GM18511 (cell line): ENCODE data around the gene SKAP1.
A peak's percentile ranks its signal among the peaks of the same experiment; 100 is the strongest.

Source experiments
- ATAC-seq: cut with Tn5 transposase; IDR thresholded peaks from one replicate; pipeline ENCODE4 v1.9.1; 2021; ENCODE audit warnings: mild to moderate bottlenecking, moderate library complexity; ENCODE audit not compliant: unreplicated experiment

SKAP1 gene

GRCh38 chr17:48125829-48126531 lies 304.0 kb downstream of the SKAP1 start:
- no peak for ATAC-seq

- ATAC-seq: no peak
Measured at GRCh38 chr17:48123776-48124388, 306.1 kb downstream of the SKAP1 start.

GRCh38 chr17:48123111-48123510 lies 306.9 kb downstream of the SKAP1 start:
- no peak for ATAC-seq

- ATAC-seq: no peak
Measured at GRCh38 chr17:48122665-48123045, 307.4 kb downstream of the SKAP1 start.

- no peak for ATAC-seq
Measured at GRCh38 chr17:48121923-48122664, 307.9 kb downstream of the SKAP1 start.

GRCh38 chr17:48113201-48113676 lies 316.8 kb downstream of the SKAP1 start:
- peak; percentile 65 for ATAC-seq

GRCh38 chr17:48111937-48112241 lies 318.1 kb downstream of the SKAP1 start:
- ATAC-seq: no peak

- ATAC-seq: no peak
Measured at GRCh38 chr17:48110761-48111160, 319.3 kb downstream of the SKAP1 start.

GRCh38 chr17:48107137-48108055 lies 322.6 kb downstream of the SKAP1 start, which contains the start of gene SNX11:
SNX11 (plus strand) TSS chr17:48107766; CDS start chr17:48112044, 4,278 bp downstream.
- peak; percentile 85 for ATAC-seq

- ATAC-seq: no peak
Measured at GRCh38 chr17:48106802-48107136, 323.2 kb downstream of the SKAP1 start.

- no peak for ATAC-seq
Measured at GRCh38 chr17:48104440-48104839, 325.6 kb downstream of the SKAP1 start.

GRCh38 chr17:48102798-48103715 lies 327.0 kb downstream of the SKAP1 start:
- no peak for ATAC-seq

GRCh38 chr17:48102043-48102750 lies 327.8 kb downstream of the SKAP1 start:
- no peak for ATAC-seq

- ATAC-seq: peak; percentile 91
Measured at GRCh38 chr17:48101012-48101720, 328.8 kb downstream of the SKAP1 start, which contains the start of gene CBX1. CBX1 (minus strand) TSS chr17:48101478; CDS start chr17:48077004, 24,474 bp downstream.

GRCh38 chr17:48100591-48101011 lies 329.4 kb downstream of the SKAP1 start:
- no peak for ATAC-seq

GRCh38 chr17:48100160-48100559 lies 329.9 kb downstream of the SKAP1 start:
- no peak for ATAC-seq

- no peak for ATAC-seq
Measured at GRCh38 chr17:48095611-48096010, 334.4 kb downstream of the SKAP1 start.

GRCh38 chr17:48093341-48094045 lies 336.5 kb downstream of the SKAP1 start:
- ATAC-seq: no peak
